GM19238 (cell line): ENCODE results near the gene BCL7A.

ENCODE experiments used
- DNase-seq: peaks from one replicate; pipeline ENCODE4 v3.0.0; 2011; ENCODE audit warnings: low spot score; ENCODE audit not compliant: insufficient read length

Gene BCL7A

DNA sequence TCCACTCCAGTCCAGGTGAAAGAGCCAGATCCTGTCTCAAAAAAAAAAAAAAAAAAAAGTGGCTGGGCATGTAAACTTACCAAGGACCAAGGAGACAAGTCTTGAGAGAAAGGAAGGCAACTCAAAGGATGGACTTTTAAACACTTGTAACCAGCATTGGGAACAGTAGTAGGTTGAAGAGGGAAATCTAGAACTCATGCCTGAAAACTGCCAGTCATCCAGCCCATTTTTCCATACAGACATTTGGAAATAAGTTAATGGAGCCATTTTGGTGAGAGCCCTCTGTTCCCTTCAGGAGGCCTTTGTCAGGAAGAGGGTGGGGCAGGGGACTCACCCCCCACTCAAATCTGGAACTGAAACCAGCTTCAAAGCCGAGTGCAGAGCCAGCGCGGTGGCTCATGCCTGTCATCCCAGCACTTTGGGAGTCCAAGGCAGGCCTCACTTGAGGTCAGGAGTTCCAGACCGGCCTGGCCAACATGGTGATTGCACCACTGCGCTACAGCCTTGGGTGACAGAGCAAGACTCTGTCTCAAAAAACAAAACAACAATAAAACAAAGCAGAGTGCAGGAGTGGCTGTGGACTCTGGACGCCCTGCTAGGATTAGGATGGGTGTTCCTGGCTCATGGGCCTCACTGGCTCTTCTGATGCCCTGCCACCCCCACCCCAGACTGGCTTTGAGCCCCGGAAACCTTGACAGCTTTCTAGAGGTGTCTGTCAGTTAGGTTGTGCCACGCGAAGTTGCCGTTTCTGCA lies 55.2 kb downstream of the BCL7A start:
- DNase-seq: no peak

DNA sequence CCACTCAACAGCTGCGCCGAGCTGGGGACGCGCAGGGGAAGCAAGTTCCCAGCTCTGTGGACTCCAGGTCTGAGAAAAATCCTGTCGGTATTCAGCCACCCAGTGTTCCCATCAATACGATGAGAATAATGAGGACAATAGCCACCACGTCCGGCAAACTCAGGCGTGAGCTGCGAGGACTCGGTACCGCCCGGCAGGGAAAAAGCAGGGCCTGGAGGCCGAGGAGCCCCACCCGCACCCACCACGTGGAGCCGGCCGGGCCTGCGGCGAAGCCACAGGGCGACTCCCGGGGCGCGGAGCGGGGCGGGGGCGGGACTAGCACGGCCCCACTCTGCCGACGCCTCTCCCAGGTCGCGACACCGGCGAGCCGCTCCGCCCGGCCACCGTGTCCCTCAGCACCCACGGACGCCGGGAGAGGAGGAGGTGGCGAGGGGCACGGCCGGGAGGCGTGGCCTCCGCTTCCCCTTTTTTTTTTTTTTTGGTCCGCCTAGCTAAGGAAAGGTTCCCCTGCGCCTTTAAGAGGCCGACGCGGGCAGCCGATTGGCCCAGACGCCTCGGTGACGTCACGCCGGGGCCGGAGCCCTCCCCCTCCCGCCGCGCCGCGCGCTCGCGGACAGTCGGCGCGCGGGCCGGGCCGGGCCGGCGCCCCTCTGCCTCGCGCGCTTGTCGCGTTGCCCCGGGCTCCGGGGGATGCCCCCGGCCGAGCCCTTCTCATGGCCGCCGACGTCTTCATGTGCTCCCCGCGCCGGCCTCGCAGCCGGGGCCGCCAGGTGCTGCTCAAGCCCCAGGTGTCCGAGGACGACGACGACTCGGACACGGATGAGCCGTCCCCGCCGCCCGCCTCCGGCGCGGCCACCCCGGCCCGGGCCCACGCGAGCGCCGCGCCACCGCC lies 56.7 kb downstream of the BCL7A start, which contains the start of gene MLXIP:
Gene MLXIP (plus strand): TSS at position 616 of the 892 bp plus-strand sequence. CDS start 98 bp downstream, at position 714.
- peak; percentile 83 for DNase-seq

DNA sequence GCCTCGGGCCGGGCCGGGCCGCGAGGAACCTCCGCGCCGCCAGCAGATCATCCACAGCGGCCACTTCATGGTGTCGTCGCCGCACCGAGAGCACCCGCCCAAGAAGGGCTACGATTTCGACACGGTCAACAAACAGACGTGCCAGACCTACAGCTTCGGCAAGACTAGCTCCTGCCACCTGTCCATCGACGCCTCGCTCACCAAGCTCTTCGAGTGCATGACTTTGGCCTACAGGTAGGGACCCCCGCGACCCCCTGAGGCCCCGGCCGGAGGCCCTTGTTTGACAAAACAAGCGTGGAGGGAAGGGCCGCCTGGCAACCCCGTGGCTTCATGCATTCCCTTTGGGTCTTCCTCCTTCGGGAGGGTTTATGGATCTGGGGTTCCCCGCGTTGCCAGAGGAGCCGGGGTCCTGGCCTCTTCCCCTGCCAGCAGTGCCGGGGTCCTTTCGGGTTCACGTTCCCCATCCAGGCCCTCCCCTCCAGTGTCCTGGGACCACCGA lies 57.4 kb downstream of the BCL7A start:
- DNase-seq: no peak

DNA sequence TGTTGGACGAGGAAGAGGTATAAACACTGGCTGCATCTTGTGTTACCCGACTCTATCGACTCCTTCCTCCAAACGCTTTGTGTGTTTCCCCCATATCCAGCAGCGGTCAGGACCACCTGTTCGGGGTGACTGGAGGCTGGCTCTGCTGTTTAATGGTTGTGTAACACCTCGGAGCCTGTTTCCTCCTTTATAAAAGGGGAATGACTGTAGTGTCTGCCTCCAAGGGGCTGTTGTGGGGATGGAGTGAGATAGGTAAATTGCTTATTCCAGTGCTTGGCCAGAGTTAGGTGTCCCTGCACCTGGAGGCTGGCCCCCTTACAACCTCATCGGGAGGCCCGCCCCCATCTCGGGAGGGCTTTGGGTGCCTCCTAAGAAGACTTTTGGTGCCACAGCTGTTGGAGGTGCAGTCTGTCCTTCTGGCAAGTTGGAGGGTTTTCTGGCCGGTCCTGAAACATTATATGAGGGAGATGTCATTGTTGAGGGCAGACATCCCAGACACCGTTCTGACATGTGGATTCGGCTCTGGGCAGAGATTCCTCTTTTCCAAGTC lies 57.9 kb downstream of the BCL7A start:
- DNase-seq: no peak

GRCh38 chr12:122080149-122081082 lies 58.7 kb downstream of the BCL7A start:
- DNase-seq: no peak

- DNase-seq: no peak
Observed at GRCh38 chr12:122081083-122081696, 59.5 kb downstream of the BCL7A start.

GRCh38 chr12:122081697-122082221 lies 60.1 kb downstream of the BCL7A start:
- peak; percentile 76 for DNase-seq

DNA sequence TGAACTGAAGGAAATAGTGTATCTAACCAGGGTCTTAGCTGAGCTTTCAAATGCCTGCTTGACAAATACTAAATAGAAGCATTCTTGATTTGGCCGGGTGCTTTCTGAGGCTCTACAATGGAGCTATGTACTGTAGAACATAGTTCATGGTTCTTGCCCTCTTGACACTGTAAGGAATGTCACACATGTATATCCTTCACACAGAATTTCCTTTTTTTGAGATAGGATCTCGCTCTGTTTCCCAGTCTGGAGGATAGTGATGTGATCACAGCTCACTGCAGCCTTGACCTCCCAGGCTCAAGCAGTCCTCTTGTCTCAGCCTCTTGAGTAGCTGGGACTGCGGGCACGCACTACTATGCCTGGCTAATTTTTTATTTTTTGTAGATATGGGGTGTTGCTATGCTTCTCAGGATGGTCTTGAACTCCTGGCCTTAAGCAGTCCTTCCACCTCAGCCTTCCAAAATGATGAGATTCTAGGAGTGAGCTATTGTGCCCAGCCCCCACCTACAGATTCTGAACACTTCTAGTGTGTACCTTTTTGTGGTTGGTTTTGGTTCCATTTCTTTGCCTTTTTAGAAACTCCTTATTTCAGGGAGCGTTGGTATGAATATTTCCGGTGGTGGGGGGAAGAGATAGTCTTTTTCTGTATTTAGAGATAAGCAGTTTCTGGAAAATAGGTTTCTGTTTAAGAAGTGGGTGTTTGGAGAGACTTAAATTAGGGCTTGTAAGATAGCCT lies 61.1 kb downstream of the BCL7A start:
- DNase-seq: no peak

DNA sequence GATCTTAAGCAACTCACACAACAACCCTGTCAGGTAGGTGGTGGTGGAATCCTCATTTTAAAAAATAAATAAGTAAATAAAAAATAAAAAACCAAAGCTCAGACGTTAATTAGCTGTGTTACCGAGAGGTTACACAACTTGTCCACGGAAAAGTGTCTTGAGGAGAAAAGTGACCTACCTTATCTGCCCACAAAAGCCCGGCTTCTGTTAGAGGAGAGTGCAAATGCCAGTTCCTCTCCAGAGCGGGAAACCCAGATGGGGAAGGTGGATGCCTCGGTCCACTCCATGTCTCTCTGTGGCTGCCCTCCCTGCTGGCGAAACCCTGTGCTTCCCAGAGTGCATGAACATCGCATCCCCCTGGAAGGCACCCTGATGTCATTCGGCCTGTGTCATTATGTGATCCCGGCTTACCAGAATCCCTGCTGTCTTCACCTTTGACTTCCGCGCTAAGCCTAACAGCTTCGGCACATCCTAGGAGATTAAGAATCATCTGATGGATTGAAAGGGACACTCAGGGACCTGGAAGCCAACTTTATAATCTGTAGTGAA lies 63.2 kb downstream of the BCL7A start:
- no peak for DNase-seq

DNA sequence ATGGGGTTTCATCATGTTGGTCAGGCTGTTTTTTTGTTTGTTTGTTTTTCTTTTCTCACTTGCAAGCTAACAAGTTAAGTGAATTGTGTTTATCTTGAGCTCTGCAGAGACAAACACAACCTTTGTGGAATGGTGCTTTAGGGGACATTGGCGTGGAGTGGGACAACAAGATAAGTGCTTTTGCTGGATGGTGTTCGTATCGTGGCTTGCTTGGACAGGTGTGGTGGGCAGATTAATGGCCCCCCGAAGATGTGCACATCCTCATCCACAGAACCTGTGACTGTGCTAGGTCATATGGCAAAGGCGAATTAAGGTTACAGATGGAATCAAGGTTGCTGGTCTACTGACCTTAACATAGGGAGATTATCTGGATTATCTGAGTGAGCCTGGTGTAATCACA lies 63.9 kb downstream of the BCL7A start:
- DNase-seq: no peak

- DNase-seq: no peak
Observed at GRCh38 chr12:122086116-122086515, 64.4 kb downstream of the BCL7A start.

- no peak for DNase-seq
Observed at GRCh38 chr12:122086641-122087285, 65.1 kb downstream of the BCL7A start.

- no peak for DNase-seq
Observed at GRCh38 chr12:122087431-122088178, 65.9 kb downstream of the BCL7A start.

DNA sequence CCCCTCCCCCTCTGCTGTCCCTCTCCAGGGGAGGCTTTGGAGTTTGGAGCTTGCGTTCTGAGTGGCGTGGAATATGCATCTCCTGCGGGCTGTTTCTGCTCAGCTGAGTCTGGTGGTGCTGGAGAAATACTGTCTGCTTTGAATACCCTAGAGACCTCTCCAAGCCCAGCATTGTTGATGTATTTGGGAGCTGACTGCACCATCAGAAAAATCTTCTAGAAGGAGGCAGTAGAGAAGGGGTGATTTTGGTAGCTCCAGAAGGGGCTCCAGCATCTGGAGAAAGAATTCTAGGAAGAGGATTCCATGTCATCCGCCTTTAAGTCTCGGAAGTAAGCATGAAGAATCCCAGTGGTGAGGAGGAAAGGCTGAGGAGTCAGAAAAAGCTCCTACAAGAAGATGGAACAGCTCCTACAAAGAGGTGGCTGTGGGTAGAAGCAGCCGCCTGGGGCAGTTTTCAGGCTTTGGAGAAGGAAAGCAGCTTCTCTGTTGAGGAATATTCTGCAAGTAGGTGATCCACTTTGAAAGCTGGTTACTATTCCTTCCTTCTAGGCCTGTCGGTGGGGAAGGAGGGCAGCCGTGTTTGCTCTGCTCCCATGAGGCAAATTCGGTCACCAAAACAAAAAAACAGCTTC lies 66.6 kb downstream of the BCL7A start:
- DNase-seq: no peak

- DNase-seq: no peak
Observed at GRCh38 chr12:122089077-122089476, 67.4 kb downstream of the BCL7A start.

DNA sequence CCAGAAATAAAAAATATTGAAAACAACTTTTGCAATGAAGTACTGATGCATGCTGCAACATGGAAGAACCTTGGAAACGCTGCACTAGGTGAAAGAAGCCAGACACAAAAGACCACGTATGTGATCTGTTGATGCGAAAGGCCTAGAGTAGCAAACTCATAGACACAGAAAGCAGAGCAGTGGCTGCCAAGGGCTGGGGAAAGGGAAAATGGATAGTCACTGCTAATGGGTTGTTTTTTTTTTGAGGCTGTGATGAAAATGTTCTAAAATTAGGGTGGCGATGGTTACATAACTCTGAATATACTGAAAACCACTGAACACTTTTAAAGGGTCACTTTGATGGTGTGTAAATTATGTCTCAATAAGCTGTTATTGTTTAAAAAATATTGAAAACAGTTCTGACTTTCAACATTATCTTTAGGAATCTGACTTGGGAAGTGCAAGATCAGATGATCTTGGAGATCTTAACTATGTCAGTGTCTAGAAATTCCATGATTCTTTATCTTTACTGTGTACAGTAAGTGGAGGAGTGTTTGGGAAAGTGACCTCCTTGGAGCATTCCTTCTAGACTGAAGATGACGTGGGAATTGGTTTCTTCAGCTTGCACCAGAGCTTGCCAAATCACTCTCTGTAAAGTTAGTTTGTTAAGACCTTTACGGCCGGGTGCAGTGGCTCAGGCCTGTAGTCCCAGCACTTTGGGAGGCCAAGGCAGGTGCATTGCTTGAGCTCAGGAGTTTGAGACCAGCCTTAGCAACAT lies 69.3 kb downstream of the BCL7A start:
- DNase-seq: no peak
